ENCODE data around the gene OR6C75.
"Not testable (repeated sequence)": the region's sequence is repeated elsewhere in the genome, so short reads cannot be mapped to it uniquely, and the experiment has no call there.

The OR6C75 gene

DNA sequence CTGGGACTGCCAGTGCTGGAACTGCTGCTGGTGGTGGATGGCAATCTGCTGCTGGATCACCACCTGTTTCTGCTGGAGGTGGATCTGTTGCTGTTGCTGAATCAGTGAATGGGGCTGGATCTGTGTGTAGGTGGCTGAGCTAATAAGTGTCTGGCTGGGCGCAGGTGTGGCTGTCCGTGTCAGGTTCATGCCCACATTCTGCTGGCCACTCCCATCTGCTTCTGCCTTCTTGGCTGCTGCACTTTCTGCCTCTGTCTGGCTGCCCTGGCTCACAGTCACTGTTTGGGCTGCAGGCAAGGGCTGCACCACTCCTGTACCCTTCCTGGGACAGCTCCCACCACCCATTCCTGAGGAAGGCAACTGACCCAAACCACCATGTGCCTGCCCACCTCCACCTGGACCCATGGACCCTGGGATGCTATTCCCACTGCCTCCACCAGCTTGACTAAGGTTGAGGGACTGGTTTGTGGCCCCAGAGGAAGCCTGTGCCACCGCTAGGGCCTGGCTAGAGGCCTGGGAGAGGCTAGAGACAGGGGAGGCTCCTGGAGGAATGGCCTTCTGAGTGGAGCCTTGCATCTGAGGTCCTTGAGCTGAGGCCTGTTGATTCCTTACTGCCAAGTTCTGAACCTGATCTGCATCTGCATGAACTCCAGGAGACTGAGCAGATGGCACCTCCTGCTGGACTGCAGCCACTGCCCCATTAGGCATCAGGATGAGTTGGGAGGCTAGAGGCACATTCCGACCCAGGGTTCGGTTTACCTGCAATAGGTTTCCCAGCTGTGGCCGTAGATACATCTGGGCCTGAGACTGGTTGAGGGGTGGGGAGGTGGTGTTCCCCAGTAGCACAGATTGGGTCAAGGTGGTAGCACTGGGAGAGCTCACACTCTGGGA lies 51.0 kb downstream of the OR6C75 start:
- not testable (repeated sequence) for H3K4me3 ChIP-seq (ENCODE audit: low read depth, low read length); DNase-seq (ENCODE audit: low read depth)

DNA sequence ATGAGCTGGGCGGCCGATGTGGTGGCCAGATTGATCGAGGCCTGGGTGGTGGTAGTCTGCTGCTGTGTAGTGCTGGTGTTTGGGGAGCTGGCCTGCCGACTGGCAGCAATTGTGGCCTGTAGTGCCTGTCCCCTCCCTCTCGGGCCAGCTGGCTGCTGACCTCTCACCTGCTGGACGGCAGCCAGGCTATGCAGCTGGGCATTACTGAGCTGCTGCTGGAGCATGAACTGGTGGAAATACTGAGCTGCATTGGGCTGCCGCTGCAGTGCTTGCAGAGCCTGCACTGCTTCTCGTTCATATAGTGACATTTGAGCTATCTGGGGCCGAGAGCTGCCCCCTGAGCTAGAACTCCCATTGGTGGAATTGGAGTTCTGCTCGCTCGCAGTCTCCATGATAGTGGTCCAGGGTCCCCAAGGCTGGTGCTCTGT lies 51.6 kb downstream of the OR6C75 start:
- not testable (repeated sequence) for DNase-seq (ENCODE audit: low read depth); H3K4me3 ChIP-seq (ENCODE audit: low read depth, low read length)

DNA sequence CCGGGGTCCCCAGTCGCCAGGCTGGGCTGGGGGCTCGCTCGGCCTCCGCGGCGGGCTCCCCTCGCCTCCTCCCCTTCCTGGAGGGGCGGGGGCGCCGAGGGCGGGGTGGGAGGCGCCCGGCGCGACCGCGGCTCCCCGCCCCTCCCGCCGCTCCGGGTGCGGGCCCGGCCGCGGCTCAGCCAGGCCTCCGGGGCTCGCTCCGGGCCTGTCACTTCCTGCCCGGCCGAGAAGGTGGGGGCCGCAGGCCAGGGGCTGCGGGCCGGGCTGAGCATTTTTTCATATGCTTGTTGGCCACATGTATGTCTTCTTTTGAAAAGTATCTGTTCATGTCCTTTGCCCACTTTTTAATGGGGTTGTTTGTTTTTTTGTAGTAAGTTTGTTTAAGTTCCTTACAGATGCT lies 52.1 kb downstream of the OR6C75 start:
- H3K4me3 ChIP-seq (ENCODE audit: low read depth, low read length); DNase-seq (ENCODE audit: low read depth): not testable (repeated sequence)

DNA sequence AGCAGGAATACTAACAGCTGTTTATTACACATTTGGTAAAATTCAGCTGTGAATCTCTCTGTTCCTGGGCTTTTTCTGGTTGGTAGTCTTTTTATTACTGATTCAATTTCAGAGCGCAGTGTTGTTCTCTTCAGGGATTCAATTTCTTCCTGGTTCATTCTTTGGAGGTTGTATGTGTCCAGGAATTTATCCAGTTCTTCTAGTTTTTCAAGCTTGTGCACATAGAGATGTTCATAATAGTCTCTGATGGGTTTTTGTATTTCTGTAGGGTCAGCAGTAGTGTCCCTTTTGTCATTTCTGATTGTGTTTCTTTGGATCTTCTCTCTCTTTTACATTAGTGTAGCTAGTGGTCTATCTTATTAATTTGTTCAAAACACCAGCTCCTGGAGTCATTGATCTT lies 54.2 kb downstream of the OR6C75 start:
- TF ChIP-seq POLR2A (IDR thresholded peaks at IDR 0.05; ENCODE audit: extremely low read depth, insufficient read length) (no peak), MYC (IDR thresholded peaks at IDR 0.05; ENCODE audit: low read depth, low read length) (no peak)
- TF ChIP-seq, protein P1, sequence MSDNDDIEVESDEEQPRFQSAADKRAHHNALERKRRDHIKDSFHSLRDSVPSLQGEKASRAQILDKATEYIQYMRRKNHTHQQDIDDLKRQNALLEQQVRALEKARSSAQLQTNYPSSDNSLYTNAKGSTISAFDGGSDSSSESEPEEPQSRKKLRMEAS (IDR thresholded peaks at IDR 0.05; ENCODE audit: low read depth, low read length): no peak
- TF ChIP-seq, protein P2, sequence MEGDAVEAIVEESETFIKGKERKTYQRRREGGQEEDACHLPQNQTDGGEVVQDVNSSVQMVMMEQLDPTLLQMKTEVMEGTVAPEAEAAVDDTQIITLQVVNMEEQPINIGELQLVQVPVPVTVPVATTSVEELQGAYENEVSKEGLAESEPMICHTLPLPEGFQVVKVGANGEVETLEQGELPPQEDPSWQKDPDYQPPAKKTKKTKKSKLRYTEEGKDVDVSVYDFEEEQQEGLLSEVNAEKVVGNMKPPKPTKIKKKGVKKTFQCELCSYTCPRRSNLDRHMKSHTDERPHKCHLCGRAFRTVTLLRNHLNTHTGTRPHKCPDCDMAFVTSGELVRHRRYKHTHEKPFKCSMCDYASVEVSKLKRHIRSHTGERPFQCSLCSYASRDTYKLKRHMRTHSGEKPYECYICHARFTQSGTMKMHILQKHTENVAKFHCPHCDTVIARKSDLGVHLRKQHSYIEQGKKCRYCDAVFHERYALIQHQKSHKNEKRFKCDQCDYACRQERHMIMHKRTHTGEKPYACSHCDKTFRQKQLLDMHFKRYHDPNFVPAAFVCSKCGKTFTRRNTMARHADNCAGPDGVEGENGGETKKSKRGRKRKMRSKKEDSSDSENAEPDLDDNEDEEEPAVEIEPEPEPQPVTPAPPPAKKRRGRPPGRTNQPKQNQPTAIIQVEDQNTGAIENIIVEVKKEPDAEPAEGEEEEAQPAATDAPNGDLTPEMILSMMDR (IDR thresholded peaks at IDR 0.05; ENCODE audit: low read depth, low read length): no peak
- H3K4me3 ChIP-seq (ENCODE audit: low read depth, low read length): no peak overlapping the region
- DNase-seq (ENCODE audit: low read depth): no peak
